Endothelial cell of umbilical vein (primary cell): ENCODE data around the gene MAPRE2. TPM values are rescaled to one million over a fixed set of nuclear protein-coding genes. Genes with fewer than 3 reads are reported as not detected.

Source experiments
- BruUV-seq: library from RNA; stranded (reverse); fragments of 400-500 nt; replicated peaks from 2 replicates; lab custom pipeline; 2021; lab: Mats Ljungman, UMichigan
- CTCF ChIA-PET: fragments of 300-600, 350-600 bp; sonication (Branson Sonifier 250); formaldehyde crosslinking; loops from one replicate; lab custom pipeline; 2021; ENCODE audit warnings: antibody characterized with exemption, inconsistent platforms; lab: Charles Lee
- POLR2A ChIA-PET: fragments of 300-600, 350-600 bp; sonication (Branson Sonifier 250); formaldehyde crosslinking; loops from one replicate; lab custom pipeline; 2021; ENCODE audit warnings: antibody characterized with exemption, inconsistent platforms; lab: Charles Lee
- DNase-seq: peaks from one replicate; pipeline ENCODE4 v3.0.0-alpha.2; 2011; ENCODE audit warnings: low read depth, low spot score
- FAIRE-seq: peaks from 2 replicates; lab custom pipeline; 2011; peaks lifted over from hg19 to GRCh38; lab: Jason Lieb, UNC
- H2AFZ ChIP-seq: 2 replicates; pipeline ENCODE4 v1.6.0; 2012; ENCODE audit warnings: low read depth, low read length, control low read depth, inconsistent platforms
- H3K27ac ChIP-seq: 2 replicates; pipeline ENCODE4 v1.5.1; 2011; ENCODE audit warnings: low read depth, mild to moderate bottlenecking, control low read depth, low read length, moderate library complexity; ENCODE audit not compliant: insufficient read depth
- H3K27me3 ChIP-seq, 2 experiments: 2 replicates each; pipeline versions ENCODE4 v1.6.0 to v1.6.1; 2011; ENCODE audit warnings: low read length in 2 of 2, mixed read lengths in 1 of 2; ENCODE audit not compliant: control insufficient read depth in 2 of 2, insufficient read depth in 2 of 2
- H3K36me3 ChIP-seq, 2 experiments: 2 replicates in 1 of 2; 3 replicates in 1 of 2; pipeline ENCODE4 v1.5.1; 2011; ENCODE audit warnings: low read length in 2 of 2, mild to moderate bottlenecking in 1 of 2, moderate library complexity in 1 of 2; ENCODE audit not compliant: control insufficient read depth in 2 of 2, insufficient read depth in 2 of 2; ENCODE audit errors: extremely low read depth in 1 of 2
- H3K4me1 ChIP-seq: 3 replicates; pipeline ENCODE4 v1.5.1; 2011; ENCODE audit warnings: mild to moderate bottlenecking, low read length; ENCODE audit not compliant: control insufficient read depth, insufficient read depth; ENCODE audit errors: extremely low read depth
- H3K4me2 ChIP-seq: 2 replicates; pipeline ENCODE4 v1.6.1; 2011; ENCODE audit warnings: low read length, control low read depth, mixed read lengths; ENCODE audit not compliant: insufficient read depth
- H3K4me3 ChIP-seq, 3 experiments: fragments of 200-600 bp in 1 of 3; sonication (generic), shearing (Covaris generic) in 1 of 3; replicated peaks in 1 of 3; 2 replicates each; pipeline ENCODE4 v1.5.1; 2011 to 2016; ENCODE audit warnings: control low read depth in 3 of 3, low read length in 3 of 3, mild to moderate bottlenecking in 2 of 3, inconsistent platforms in 1 of 3, low read depth in 1 of 3, moderate library complexity in 1 of 3; ENCODE audit not compliant: insufficient read depth in 1 of 3
- H3K79me2 ChIP-seq: 2 replicates; pipeline ENCODE4 v1.6.0; 2012; ENCODE audit warnings: low read length, inconsistent platforms; ENCODE audit not compliant: control insufficient read depth, insufficient read depth
- H3K9ac ChIP-seq: replicated peaks from 2 replicates; pipeline ENCODE3; 2011; ENCODE audit warnings: low read length, control low read depth; ENCODE audit not compliant: insufficient read depth; ENCODE audit errors: extremely low read depth
- H3K9me1 ChIP-seq: replicated peaks from 3 replicates; pipeline ENCODE4 v1.6.0; 2011; ENCODE audit warnings: mild to moderate bottlenecking, low read length; ENCODE audit not compliant: control insufficient read depth, insufficient read depth; ENCODE audit errors: extremely low read depth
- H3K9me3 ChIP-seq: replicated peaks from 2 replicates; pipeline ENCODE4 v1.5.1; 2012; ENCODE audit warnings: low read length, inconsistent platforms; ENCODE audit not compliant: control insufficient read depth, insufficient read depth
- H4K20me1 ChIP-seq: replicated peaks from 2 replicates; pipeline ENCODE3; 2011; ENCODE audit warnings: mild to moderate bottlenecking, low read length; ENCODE audit not compliant: control insufficient read depth, insufficient read depth; ENCODE audit errors: extremely low read depth
- CTCF ChIP-seq, 2 donors: IDR thresholded peaks; 1 replicate in 1 of 2; 2 replicates in 1 of 2; pipeline ENCODE4 v1.5.1; 2011; ENCODE audit warnings: low read length in 2 of 2, mild to moderate bottlenecking in 2 of 2, moderate library complexity in 2 of 2, control low read depth in 1 of 2, inconsistent platforms in 1 of 2, low read depth in 1 of 2; ENCODE audit not compliant: insufficient read depth in 1 of 2; ENCODE audit errors: extremely low read depth in 1 of 2
- EZH2 ChIP-seq: IDR thresholded peaks from 2 replicates; pipeline ENCODE4 v1.6.1; 2012; ENCODE audit warnings: borderline replicate concordance, low read depth, mild to moderate bottlenecking, moderate library complexity, low read length, inconsistent platforms; ENCODE audit not compliant: severe bottlenecking
- FOS ChIP-seq: IDR thresholded peaks from 2 replicates; pipeline ENCODE4 v1.6.1; 2011; ENCODE audit warnings: mild to moderate bottlenecking, low read length, moderate library complexity, borderline replicate concordance; ENCODE audit not compliant: insufficient read depth
- GATA2 ChIP-seq: IDR thresholded peaks from 2 replicates; pipeline ENCODE4 v1.7.0; 2011; ENCODE audit warnings: low read depth, mild to moderate bottlenecking, moderate library complexity, mixed read lengths, low read length; ENCODE audit not compliant: insufficient read length, insufficient read depth
- JUN ChIP-seq: IDR thresholded peaks from 2 replicates; pipeline ENCODE4 v1.6.1; 2011; ENCODE audit warnings: borderline replicate concordance, low read depth; ENCODE audit not compliant: insufficient read length, insufficient read depth
- MAX ChIP-seq: IDR thresholded peaks from 2 replicates; pipeline ENCODE4 v1.6.1; 2011; ENCODE audit not compliant: insufficient read depth, insufficient read length
- MYC ChIP-seq: IDR thresholded peaks from one replicate; pipeline ENCODE4 v1.6.1; 2011; ENCODE audit warnings: mild to moderate bottlenecking, low read depth, low read length
- POLR2A ChIP-seq: IDR thresholded peaks from 2 replicates; pipeline ENCODE4 v1.6.1; 2012; ENCODE audit warnings: low read depth, mild to moderate bottlenecking, control low read depth, low read length
- POLR2AphosphoS5 ChIP-seq: IDR thresholded peaks from 2 replicates; pipeline ENCODE4 v1.6.1; 2012; ENCODE audit warnings: low read depth, mild to moderate bottlenecking, control low read depth, low read length, moderate library complexity; ENCODE audit not compliant: insufficient read depth
- dilution Hi-C: fragments of 300-500 bp; cut with MboI; formaldehyde crosslinking; loops from one replicate; pipeline ENCODE4 v1.15.0; 2019; ENCODE audit warnings: low sequenced_read_pairs; ENCODE audit not compliant: extremely low pct_ligation_motif_present
- intact Hi-C: fragments of 100-400 bp; cut with micrococcal nuclease; formaldehyde crosslinking; loops from one replicate; pipeline ENCODE4 v1.10.0; 2022
- polyA plus RNA-seq, 4 experiments: library from polyadenylated mRNA; depleted of rRNA in 3 of 4; stranded (reverse) in 3 of 4; unstranded in 1 of 4; fragments of >200 nt; gene quantifications; 2 replicates each; pipeline versions ENCODE4 v1.2.1 to v1.2.3, GENCODE V29; 2011 to 2012; ENCODE audit warnings: missing spikeins in 1 of 4
- total RNA-seq: library from RNA; stranded (reverse); gene quantifications from 2 replicates; pipeline ENCODE4 v1.2.3, GENCODE V29; 2021

Gene MAPRE2
- total and polyA plus RNA-seq, 2 donors (not counting 3 experiments of a cell fraction or from before 2014, with no cell fraction given): 117 to 148 TPM

DNA sequence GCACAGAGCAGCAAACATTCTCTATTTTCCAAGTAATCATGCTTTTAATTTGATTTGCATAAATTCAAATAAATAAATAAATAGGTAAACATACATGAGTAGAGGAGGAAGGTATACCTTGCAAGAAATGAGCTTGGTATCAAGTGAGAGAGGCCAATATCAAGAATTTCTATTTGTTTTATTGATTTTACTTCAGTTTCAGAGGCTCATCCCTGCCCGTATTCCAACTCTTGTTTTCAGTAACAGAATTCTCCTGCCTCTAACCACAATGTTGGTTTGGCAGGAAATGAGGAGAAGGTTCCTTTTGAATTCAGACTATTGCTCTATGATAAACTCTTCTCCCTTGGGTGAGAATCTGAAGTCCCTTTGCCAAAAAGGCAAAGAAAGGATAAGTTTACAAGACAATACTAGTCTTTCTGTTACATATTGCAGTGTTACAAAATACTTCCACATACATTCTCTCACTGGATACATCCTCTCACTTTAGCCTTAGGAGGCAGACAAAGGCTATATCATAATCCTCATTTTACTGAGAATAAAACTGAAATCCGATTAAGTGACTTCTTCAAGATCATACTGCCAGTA, 131.3 kb downstream of the MAPRE2 start:
- Histone ChIP-seq H3K36me3 (no peaks in the 10 kb centered on the region), H3K27me3 (peaks cover 0 to 12% of the 10 kb centered on the region in 2 experiments), H3K4me1 (no peaks in the 10 kb centered on the region), H4K20me1 (no peaks in the 10 kb centered on the region), H3K4me2 (no peak overlapping the region), H3K4me3 (no peak overlapping the region), H3K79me2 (no peaks in the 10 kb centered on the region), H2AFZ (no peak overlapping the region), H3K27ac (no peak overlapping the region), H3K9me3 (no peaks in the 10 kb centered on the region), H3K9ac (no peak overlapping the region), H3K9me1 (peaks cover 2% of the 10 kb centered on the region)
- CTCF ChIA-PET: no interaction called here
- BruUV-seq: no TSS peak
- POLR2A ChIA-PET: no interaction called here
- DNase-seq: no peak
- intact Hi-C loops (no loop called here), dilution Hi-C loops (no loop called here)
- FAIRE-seq: no peak
- TF ChIP-seq CTCF (IDR thresholded peaks at IDR 0.05; ENCODE audit: extremely low read depth in 1 of 2, insufficient read depth in 1 of 2, low read depth in 1 of 2, low read length in 2 of 2) (no peak), POLR2A (no peak), GATA2 (no peak), MAX (no peak), POLR2AphosphoS5 (no peak), JUN (no peak), EZH2 (no peak), MYC (no peak), FOS (no peak)
